Measurements from ENCODE around the gene TDP1. TPM values are rescaled to one million over a fixed set of nuclear protein-coding genes. Genes with fewer than 3 reads are reported as not detected.

Gene TDP1
- total RNA-seq (55.9 and 56.8 TPM in 2 replicates), polyA plus RNA-seq (18.9 and 20.5 TPM in 2 replicates), polyA minus RNA-seq (49.7 and 51.4 TPM in 2 replicates)
- 58.6 TPM for total RNA-seq (2013)

DNA sequence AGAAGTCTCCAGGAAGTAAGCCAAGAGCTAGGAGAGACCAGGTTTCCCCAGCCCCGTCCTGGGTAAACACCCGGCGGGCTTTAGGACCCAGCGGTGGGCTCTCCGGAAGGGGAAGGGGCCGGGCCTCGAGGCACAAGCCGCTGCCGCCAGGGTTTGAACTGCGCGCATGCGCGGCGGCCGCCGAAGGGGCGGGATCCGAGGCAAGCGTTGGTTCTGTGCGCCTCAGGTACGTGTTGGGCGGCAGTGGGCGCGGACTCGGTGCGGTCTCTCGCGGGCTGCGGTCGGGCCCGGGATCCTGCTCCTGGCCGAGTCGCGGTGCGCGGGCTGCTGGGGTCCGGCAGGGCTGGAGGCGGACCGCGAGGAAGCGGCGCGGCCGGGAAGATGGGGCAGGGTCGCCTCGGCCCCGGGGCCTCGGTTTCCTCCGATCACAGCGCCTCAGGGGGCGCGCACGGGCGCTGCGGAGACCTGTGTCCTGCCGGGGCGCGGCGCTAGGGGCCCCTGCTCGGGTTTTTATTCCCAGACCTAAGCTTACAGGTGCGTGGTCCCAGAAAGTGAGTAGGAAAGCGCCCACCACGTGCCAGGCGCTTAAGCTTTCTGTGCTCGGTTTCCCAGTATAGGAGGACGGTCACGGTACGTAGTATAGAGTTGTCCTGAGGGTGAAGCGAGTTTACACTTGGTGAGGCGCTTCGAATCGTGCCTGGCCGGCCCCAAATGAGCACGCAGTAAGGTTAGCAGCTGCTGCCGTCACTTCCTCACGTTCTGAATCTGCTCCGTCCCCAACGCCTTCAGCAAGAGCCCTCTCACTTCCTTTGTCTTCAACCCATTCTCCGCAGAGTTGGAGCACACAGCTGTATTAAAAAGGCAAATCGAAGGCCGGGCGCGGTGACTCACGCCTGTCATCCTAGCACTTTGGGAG lies at the start of gene TDP1:
TDP1 (plus strand) TSS at position 183 of the 916 bp plus-strand sequence. CDS start 7,188 bp downstream, outside the sequence.
- DNase-seq (peak; percentile 97), ATAC-seq (ENCODE audit: low read depth) (peak; percentile 66)
- H3K36me3 ChIP-seq (replicated peaks in 1 of 2; ENCODE audit: control extremely low read depth in 1 of 2, control insufficient read depth in 1 of 2, extremely low read depth in 1 of 2, insufficient read depth in 2 of 2, low read length in 1 of 2), result peaks cover 0 to 13% of the 10 kb centered on the region in 2 experiments
- H3K9me3 ChIP-seq (ENCODE audit: control extremely low read depth in 1 of 3, control insufficient read depth in 2 of 3, insufficient read depth in 1 of 3, low read length in 2 of 3), result peaks cover 0 to 9% (median 6%) of the 10 kb centered on the region in 3 donors
- H3K27ac Mint-ChIP-seq, result peak within 1 kb of the TSS; percentile 100
- H4K20me1 ChIP-seq (ENCODE audit: control insufficient read depth, insufficient read depth, low read length, poor library complexity, severe bottlenecking), result peaks cover 18% of the 10 kb centered on the region
- peak within 1 kb of the TSS; percentile 99 for H3K27ac ChIP-seq (ENCODE audit: low read length in 2 of 2)
- H3K27me3 Mint-ChIP-seq, result no peaks in the 10 kb centered on the region
- H3K27me3 ChIP-seq (replicated peaks in 1 of 4; ENCODE audit: control extremely low read depth in 1 of 4, control insufficient read depth in 3 of 4, insufficient read depth in 4 of 4, low read length in 3 of 4), result no peaks in the 10 kb centered on the region
- peak within 1 kb of the TSS; percentile 93 for H3K4me2 ChIP-seq (replicated peaks; ENCODE audit: low read depth, low read length, poor library complexity, severe bottlenecking)
- intact Hi-C loops (cut with micrococcal nuclease), result loop anchor here (1.0 to 10.0 kb wide), 13 partner anchors 300 to 1964 kb away; partner anchors contain the start of genes EML5, FOXN3, GALC and GPR65
- peak within 1 kb of the TSS; percentile 99 for H3K4me3 Mint-ChIP-seq
- ChIA-PET CTCF (interaction anchor here (0.7 to 3.4 kb wide), 5 partner anchors 17 to 835 kb away, joined by 3 to 20 read pairs (median 4); no protein-coding TSS in a partner anchor), POLR2A (interaction anchor here (0.5 to 1.5 kb wide), 5 partner anchors 372 to 633 kb away, joined by 3 to 10 read pairs (median 3); no protein-coding TSS in a partner anchor)
- H3K4me1 ChIP-seq (ENCODE audit: control insufficient read depth in 2 of 2, insufficient read depth in 2 of 2, low read length in 2 of 2), result peaks cover 20 to 22% of the 10 kb centered on the region in 2 donors
- H3K9ac ChIP-seq (ENCODE audit: low read length), result peak within 1 kb of the TSS; percentile 98
- H3K79me2 ChIP-seq (ENCODE audit: control insufficient read depth, insufficient read depth, low read length), result peaks cover 27% of the 10 kb centered on the region
- peaks cover 45% of the 10 kb centered on the region for H3K4me1 Mint-ChIP-seq
- H3K4me3 ChIP-seq (ENCODE audit: control extremely low read depth in 1 of 5, extremely low read depth in 1 of 5, insufficient read depth in 1 of 5, low read depth in 2 of 5, low read length in 4 of 5), result peak within 1 kb of the TSS; percentile 72 to 95 (median 84)
- TF ChIP-seq, protein P1, sequence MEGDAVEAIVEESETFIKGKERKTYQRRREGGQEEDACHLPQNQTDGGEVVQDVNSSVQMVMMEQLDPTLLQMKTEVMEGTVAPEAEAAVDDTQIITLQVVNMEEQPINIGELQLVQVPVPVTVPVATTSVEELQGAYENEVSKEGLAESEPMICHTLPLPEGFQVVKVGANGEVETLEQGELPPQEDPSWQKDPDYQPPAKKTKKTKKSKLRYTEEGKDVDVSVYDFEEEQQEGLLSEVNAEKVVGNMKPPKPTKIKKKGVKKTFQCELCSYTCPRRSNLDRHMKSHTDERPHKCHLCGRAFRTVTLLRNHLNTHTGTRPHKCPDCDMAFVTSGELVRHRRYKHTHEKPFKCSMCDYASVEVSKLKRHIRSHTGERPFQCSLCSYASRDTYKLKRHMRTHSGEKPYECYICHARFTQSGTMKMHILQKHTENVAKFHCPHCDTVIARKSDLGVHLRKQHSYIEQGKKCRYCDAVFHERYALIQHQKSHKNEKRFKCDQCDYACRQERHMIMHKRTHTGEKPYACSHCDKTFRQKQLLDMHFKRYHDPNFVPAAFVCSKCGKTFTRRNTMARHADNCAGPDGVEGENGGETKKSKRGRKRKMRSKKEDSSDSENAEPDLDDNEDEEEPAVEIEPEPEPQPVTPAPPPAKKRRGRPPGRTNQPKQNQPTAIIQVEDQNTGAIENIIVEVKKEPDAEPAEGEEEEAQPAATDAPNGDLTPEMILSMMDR (IDR thresholded peaks at IDR 0.05), result peak; percentile 17
- TF ChIP-seq EZH2 (IDR thresholded peaks at IDR 0.05; ENCODE audit: borderline replicate concordance, insufficient read depth, low read depth, low read length, poor library complexity, severe bottlenecking), result no peak
- H2AFZ ChIP-seq (ENCODE audit: insufficient read depth, low read depth, low read length, poor library complexity, severe bottlenecking), result peak within 1 kb of the TSS; percentile 94
- under 1% methylated on average over 82 of the region's 84 CpGs for WGBS (ENCODE audit: insufficient coverage)
- no peaks in the 10 kb centered on the region for H3K9me3 Mint-ChIP-seq (ENCODE audit: insufficient read depth)

Measured in B cell (primary cell).